Liver (tissue), 9 donors: ENCODE measurements around the gene MRPL32. TPM values are rescaled to one million over a fixed set of nuclear protein-coding genes. Genes with fewer than 3 reads are reported as not detected.
A peak's percentile ranks its signal among the peaks of the same experiment; 100 is the strongest.
"Not testable (repeated sequence)": the region's sequence is repeated elsewhere in the genome, so short reads cannot be mapped to it uniquely, and the experiment has no call there.

Experiments used
- DNase-seq: peaks from one replicate; pipeline ENCODE4 v3.0.0-alpha.2; 2017; ENCODE audit warnings: low spot score
- H3K27ac ChIP-seq, 2 donors: one replicate each; pipeline ENCODE4 v1.7.0; 2013; ENCODE audit warnings: inconsistent platforms in 2 of 2, low read length in 2 of 2, control low read depth in 1 of 2, low read depth in 1 of 2, mild to moderate bottlenecking in 1 of 2
- H3K27me3 ChIP-seq, 4 donors: one replicate each; pipeline versions ENCODE4 v1.6.1 to v1.7.0; 2013; ENCODE audit warnings: low read length in 3 of 4, inconsistent platforms in 1 of 4, mild to moderate bottlenecking in 1 of 4, moderate library complexity in 1 of 4; ENCODE audit not compliant: control insufficient read depth in 4 of 4, insufficient read depth in 4 of 4
- H3K36me3 ChIP-seq, 4 donors: one replicate each; pipeline versions ENCODE4 v1.6.1 to v1.7.0; 2013; ENCODE audit warnings: low read length in 3 of 4, mild to moderate bottlenecking in 3 of 4, low read depth in 1 of 4, moderate library complexity in 1 of 4; ENCODE audit not compliant: control insufficient read depth in 4 of 4, insufficient read depth in 3 of 4
- H3K4me1 ChIP-seq, 4 donors: one replicate each; pipeline versions ENCODE4 v1.6.1 to v1.7.0; 2013; ENCODE audit warnings: low read length in 3 of 4, mild to moderate bottlenecking in 3 of 4, moderate library complexity in 1 of 4; ENCODE audit not compliant: control insufficient read depth in 4 of 4, insufficient read depth in 4 of 4
- H3K4me3 ChIP-seq, 3 donors: one replicate each; pipeline versions ENCODE4 v1.6.1 to v1.7.0; 2013; ENCODE audit warnings: low read length in 3 of 3, control low read depth in 1 of 3, low read depth in 1 of 3, mild to moderate bottlenecking in 1 of 3
- H3K9ac ChIP-seq, 2 donors: one replicate each; pipeline ENCODE4 v1.7.0; 2013; ENCODE audit warnings: low read length in 2 of 2, mild to moderate bottlenecking in 2 of 2, moderate library complexity in 2 of 2, control low read depth in 1 of 2, low read depth in 1 of 2
- H3K9me3 ChIP-seq, 4 donors: one replicate each; pipeline versions ENCODE4 v1.6.1 to v1.7.0; 2013; ENCODE audit warnings: low read length in 3 of 4; ENCODE audit not compliant: control insufficient read depth in 4 of 4
- FOXA2 ChIP-seq: IDR thresholded peaks from 2 replicates; pipeline ENCODE4 v1.6.1; 2016; ENCODE audit warnings: antibody characterized with exemption
- GABPA ChIP-seq, 2 donors: IDR thresholded peaks in 1 of 2; conservative IDR thresholded peaks in 1 of 2; 2 replicates each; pipeline ENCODE4 v1.6.1; 2016; ENCODE audit warnings: antibody characterized with exemption in 2 of 2, mild to moderate bottlenecking in 1 of 2, moderate library complexity in 1 of 2
- MAX ChIP-seq: IDR thresholded peaks from 2 replicates; pipeline ENCODE4 v1.6.1; 2016; ENCODE audit warnings: antibody characterized with exemption
- RAD21 ChIP-seq, 2 donors: IDR thresholded peaks; 2 replicates each; pipeline ENCODE4 v1.6.1; 2016; ENCODE audit warnings: antibody characterized with exemption in 2 of 2, mild to moderate bottlenecking in 2 of 2
- REST ChIP-seq: IDR thresholded peaks from 2 replicates; pipeline ENCODE4 v1.6.1; 2016; ENCODE audit warnings: antibody characterized with exemption, mild to moderate bottlenecking
- SP1 ChIP-seq: IDR thresholded peaks from 2 replicates; pipeline ENCODE4 v1.6.1; 2018; ENCODE audit warnings: antibody characterized with exemption, mild to moderate bottlenecking
- WGBS: extraction: QIAGEN DNeasy Blood & Tissue Kit; methylation state at CpG from one replicate; pipeline ENCODE4 v1.1.7; 2013; 5-methylcytosine and 5-hydroxymethylcytosine counted together
- polyA plus RNA-seq, 2 donors: library from polyadenylated mRNA; stranded (reverse) in 1 of 2; unstranded in 1 of 2; fragments of 200-250 nt in 1 of 2; fragments of >200 nt in 1 of 2; fragmentation: Nextera tagmentation in 1 of 2; extraction: Ambion mirVana in 1 of 2; gene quantifications; one replicate each; pipeline versions ENCODE4 v1.2.1 to v1.2.3, GENCODE V29; 2013 to 2015
- total RNA-seq, 2 donors: library from RNA; depleted of rRNA; stranded (reverse); fragments of >200 nt; gene quantifications; one replicate each; pipeline ENCODE4 v1.2.3, GENCODE V29; 2014
- TF ChIP-seq, protein P1 (sequence below): fragments of 150-350 bp; IDR thresholded peaks from 2 replicates; pipeline ENCODE4 v1.5.1; 2017; ENCODE audit warnings: improper control_type of control experiment, low read depth, low read length; ENCODE audit not compliant: missing input control
- donor health status: healthy.
- donor health status: healthy.
- donor health status: healthy.
- donor health status: healthy.
- donor health status: healthy.

Gene MRPL32
- total and polyA plus RNA-seq, 4 donors, result 23.6 to 94.7 (median 47.9) TPM

DNA sequence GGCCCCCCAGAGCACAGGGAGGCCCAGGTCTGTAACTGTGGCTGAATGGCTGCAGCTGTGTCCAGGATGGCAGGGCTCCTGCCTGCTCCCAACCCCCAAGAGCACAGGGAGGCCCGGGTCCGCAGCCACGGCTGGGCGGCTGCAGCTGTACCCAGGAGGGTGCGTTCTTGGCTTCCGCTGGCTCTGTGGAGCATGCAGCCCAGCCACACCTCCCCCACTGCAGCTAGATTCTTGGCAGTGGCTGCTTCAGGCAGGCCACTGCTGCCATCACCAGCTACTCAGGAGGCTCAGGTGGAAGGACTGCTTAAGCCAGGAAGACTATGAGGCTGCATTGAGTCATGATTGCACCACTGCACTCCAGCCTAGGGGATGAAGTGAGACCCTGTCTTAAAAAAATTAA lies 48.2 kb upstream of the MRPL32 start:
- no peak overlapping the region for H3K4me3 ChIP-seq
- DNase-seq, result no peak
- H3K27me3 ChIP-seq, result no peaks in the 10 kb centered on the region
- no peak overlapping the region for H3K27ac ChIP-seq
- no peaks in the 10 kb centered on the region for H3K9me3 ChIP-seq
- TF ChIP-seq SP1 (no peak), REST (no peak), MAX (no peak)
- H3K4me1 ChIP-seq, result peaks cover 0 to 21% (median 11%) of the 10 kb centered on the region in 4 donors
- 93% methylated on average over 6 of the region's 6 CpGs for WGBS
- H3K9ac ChIP-seq, result no peak overlapping the region
- no peaks in the 10 kb centered on the region for H3K36me3 ChIP-seq

- not testable (repeated sequence) for H3K9me3 ChIP-seq, H3K36me3 ChIP-seq, DNase-seq, H3K4me3 ChIP-seq, H3K27me3 ChIP-seq, H3K9ac ChIP-seq, H3K27ac ChIP-seq
- peaks cover 0 to 26% (median 15%) of the 10 kb centered on the region in 4 donors for H3K4me1 ChIP-seq
- WGBS, result 96% methylated on average over 8 of the region's 8 CpGs
Observed at GRCh38 chr7:42885183-42885582, 47.0 kb upstream of the MRPL32 start.

GRCh38 chr7:42886129-42886528 lies 46.0 kb upstream of the MRPL32 start:
- Histone ChIP-seq H3K9ac (no peak overlapping the region), H3K4me1 (peaks cover 0 to 26% (median 15%) of the 10 kb centered on the region in 4 donors), H3K27me3 (no peaks in the 10 kb centered on the region), H3K36me3 (no peaks in the 10 kb centered on the region), H3K4me3 (no peak overlapping the region), H3K9me3 (peaks cover 0 to 2% (median 0%) of the 10 kb centered on the region in 4 donors), H3K27ac (no peak overlapping the region)
- 82% methylated on average over 2 of the region's 2 CpGs for WGBS
- no peak for DNase-seq
- TF ChIP-seq, protein P1, sequence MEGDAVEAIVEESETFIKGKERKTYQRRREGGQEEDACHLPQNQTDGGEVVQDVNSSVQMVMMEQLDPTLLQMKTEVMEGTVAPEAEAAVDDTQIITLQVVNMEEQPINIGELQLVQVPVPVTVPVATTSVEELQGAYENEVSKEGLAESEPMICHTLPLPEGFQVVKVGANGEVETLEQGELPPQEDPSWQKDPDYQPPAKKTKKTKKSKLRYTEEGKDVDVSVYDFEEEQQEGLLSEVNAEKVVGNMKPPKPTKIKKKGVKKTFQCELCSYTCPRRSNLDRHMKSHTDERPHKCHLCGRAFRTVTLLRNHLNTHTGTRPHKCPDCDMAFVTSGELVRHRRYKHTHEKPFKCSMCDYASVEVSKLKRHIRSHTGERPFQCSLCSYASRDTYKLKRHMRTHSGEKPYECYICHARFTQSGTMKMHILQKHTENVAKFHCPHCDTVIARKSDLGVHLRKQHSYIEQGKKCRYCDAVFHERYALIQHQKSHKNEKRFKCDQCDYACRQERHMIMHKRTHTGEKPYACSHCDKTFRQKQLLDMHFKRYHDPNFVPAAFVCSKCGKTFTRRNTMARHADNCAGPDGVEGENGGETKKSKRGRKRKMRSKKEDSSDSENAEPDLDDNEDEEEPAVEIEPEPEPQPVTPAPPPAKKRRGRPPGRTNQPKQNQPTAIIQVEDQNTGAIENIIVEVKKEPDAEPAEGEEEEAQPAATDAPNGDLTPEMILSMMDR, result peak; percentile 32
- TF ChIP-seq RAD21 (IDR thresholded peaks at IDR 0.05), result peak; percentile 45 to 65
- TF ChIP-seq GABPA (IDR thresholded peaks at IDR 0.05 in 1 of 2, conservative IDR thresholded peaks at IDR 0.05 in 1 of 2), result no peak
- no peak for TF ChIP-seq FOXA2
